Dedifferentiated amniotic fluid mesenchymal stem cell (primary cell): ENCODE data around the gene ZSCAN10.
"Not testable (repeated sequence)": the region's sequence is repeated elsewhere in the genome, so short reads cannot be mapped to it uniquely, and the experiment has no call there.

Source experiments
- DNase-seq: peaks from one replicate; pipeline ENCODE4 v3.0.0-alpha.2; 2016; ENCODE audit errors: extremely low spot score

Gene ZSCAN10

DNA sequence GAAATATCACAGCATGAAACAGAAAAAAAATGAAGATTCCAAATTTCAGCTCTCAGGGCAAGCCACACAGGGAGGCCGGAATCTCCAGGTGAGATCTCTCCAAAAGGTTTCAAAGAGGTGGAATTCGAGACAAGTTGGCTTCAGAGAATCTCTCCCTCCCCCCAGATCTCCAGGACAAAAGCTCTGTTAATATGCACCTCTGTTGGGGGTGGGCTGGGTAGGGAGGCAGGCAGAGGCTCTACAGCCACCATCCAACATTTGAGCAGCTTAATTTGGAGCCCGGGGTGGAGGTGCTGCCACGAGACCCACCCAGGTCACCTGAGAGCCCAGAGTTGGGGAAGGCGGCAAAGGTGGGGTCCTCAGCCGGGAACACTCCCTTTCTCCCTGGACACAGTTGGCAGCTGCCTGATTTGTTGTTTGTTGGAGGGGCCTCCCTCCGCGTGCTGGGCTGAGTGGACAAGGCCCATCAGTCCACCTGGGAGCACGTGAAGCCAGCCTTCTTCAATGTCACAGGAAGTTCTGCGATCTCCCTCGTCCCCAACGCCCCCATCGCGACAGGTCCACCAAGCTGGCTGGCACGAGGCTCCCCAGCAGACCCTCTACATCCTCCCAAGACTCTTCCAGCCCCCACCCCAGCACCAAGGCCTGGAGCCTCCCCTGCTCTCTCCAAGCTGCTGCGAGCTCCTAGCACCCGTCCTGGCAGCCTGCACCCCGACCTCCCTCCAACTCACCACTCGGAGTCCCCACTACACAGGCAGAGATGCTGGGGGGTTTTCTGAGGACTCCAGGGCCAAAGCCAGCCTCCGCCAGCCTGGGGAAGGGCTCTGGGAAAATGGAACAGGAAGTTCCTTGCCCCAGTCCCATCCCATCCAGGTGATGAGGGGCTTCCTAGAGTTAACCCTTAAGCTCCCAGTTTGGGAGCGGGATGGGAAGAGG, at the start of gene ZSCAN10:
Gene ZSCAN10, minus strand, starts transcription at position 836 of the 936 bp plus-strand sequence. CDS start 6,357 bp downstream, outside the sequence.
- no peak for DNase-seq

DNA sequence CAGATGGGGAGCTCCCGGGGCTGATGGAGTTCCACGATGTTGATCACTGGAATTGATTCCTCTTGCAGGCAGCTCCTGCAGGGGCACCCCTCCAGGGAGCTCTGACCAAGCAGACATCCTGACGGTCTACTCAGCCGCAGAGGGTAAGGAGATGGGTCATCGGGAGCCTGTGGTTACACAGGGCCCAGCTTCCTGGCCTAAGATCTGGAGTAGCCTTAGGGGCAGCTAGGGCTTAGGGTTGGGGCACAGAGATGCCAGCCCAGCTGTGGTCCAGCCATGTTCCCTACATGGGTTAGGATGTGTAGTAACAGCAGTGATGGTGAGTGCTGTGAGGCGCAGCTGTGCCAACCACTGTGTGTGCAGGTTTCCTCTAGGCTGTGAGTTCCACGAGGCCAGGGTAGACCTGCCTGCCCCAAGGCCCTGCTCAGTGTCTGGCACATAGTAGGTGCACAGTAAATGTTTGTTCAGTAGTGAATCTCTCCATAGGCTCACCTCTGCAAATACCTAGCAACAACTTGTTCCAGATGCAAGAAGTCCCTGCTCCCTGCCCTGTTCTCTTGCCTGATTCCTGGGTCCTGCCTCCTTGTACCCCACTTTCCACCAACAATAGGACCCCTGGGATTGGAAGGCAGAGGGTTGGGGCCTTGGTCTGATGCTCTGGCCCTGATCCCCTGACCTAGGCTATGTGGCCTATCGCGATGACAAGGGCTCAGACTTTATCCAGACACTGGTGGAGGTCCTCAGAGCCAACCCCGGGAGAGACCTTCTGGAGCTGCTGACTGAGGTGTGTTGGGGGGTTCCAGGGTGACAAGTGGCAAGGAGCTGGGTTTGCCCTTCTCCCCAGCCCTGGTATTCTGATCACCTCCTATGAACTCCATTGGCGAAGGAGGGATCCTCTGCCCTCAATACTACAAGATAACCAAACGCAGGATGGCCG, 49.4 kb upstream of the ZSCAN10 start:
- DNase-seq: no peak

DNA sequence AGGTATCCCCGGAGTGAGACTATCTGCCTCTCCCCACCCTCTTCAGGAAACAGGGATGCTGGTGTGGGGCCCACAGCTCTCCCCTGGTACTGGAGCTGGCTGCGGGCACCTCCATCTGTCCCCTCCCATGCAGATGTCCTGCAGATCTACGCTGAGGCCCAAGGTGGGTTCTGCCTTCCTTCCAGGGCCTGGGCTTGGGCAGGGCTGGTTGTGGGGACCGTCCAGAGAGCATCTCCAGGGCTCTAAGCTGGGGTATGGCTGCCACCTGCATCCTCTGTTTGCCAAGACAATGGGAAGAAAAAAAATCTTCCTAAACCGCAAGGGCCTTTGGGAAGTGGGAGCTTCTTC, 48.6 kb upstream of the ZSCAN10 start:
- DNase-seq: no peak

DNA sequence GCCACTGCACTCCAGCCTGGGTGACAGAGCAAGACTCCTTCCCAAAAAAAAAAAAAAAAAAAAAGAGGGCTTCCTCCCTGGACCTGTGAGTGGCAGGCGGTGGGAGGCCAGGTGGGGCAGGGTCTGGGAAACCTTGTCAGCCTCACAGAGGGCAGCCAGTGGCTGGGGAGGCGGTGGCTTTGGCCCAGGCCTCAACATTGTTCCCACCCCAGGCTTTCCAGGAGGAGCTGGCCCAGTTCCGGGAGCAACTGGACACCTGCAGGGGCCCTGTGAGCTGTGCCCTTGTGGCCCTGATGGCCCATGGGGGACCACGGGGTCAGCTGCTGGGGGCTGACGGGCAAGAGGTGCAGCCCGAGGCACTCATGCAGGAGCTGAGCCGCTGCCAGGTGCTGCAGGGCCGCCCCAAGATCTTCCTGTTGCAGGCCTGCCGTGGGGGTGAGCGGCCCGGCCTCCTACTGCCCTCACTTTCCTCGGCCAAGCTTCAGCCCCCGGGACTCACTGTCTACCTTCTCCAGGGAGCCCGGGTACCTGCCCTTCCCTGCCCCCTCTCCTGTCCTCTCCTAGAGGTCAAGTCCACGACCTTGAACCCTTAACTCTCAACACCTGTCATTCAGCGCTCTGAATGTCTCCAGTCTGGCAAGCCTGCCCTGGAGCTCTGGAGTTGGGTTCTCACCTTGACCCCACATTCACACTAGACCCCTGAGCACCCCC, 48.1 kb upstream of the ZSCAN10 start:
- no peak for DNase-seq

DNA sequence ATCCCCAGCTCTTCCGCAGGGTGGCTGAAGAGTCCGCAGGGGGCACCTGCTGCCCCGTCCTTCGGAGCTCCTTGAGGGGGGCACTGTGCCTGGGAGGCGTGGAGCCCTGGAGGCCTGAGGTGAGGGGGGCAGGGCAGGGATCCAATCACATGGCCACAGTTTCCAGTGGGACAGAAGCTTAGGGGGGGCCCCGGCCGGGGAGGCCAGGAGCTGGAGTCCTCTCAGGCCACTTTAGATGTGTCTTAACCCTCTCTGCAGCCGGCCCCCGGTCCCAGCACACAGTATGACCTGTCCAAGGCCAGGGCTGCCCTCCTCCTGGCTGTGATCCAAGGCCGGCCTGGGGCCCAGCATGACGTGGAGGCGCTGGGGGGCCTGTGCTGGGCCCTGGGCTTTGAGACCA, 46.6 kb upstream of the ZSCAN10 start:
- DNase-seq: no peak

DNA sequence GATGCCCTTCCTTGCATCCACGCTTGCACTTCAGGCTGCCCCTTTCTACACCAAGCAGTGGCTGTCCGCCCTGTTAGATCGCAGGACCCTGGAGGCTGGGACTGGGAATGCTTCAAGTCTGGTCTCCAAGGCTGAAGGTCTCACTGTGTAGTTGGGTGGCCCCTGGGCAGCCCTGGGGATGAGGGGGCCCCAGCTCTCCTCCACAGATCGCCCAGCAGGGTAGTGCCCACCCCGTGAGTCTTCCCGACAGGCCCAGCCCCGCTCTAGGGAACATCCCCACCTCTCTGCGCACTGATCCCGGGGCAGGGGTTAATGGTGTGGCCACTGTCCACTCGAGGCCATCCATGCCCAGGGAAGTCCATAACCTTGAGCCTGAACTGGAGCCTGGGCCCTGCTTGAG, 46.1 kb upstream of the ZSCAN10 start:
- DNase-seq: no peak

DNA sequence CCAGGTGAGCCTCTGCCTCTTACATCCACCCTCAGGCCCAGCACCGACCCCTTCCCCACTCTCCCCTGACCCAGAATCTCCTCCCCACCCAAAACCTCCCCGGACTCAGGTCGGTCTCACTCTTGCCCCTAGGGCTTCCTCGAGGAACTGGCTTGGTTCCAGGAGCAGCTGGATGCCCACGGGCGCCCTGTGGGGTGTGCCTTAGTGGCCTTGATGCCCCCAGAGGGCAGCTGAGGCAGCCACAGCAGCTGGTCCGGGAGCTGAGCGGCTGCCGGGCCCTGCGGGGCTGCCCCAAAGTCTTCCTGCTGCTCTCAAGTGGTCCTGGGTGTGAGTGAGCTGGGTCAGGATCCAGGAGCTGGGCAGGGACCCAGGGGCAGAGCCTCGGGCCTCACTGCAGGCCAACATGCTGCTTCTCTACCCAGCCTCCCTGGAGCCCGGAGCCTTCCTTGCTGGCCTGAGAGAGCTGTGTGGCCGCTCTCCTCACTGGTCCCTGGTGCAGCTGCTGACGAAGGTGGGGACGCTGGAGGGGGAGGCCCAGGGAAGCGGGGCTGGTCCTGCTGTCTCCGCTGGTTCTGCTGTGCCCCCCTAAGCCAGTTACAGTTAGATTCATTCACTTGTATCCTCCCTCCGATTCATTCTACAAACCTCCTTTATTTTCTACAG, 45.4 kb upstream of the ZSCAN10 start:
- DNase-seq: no peak

DNA sequence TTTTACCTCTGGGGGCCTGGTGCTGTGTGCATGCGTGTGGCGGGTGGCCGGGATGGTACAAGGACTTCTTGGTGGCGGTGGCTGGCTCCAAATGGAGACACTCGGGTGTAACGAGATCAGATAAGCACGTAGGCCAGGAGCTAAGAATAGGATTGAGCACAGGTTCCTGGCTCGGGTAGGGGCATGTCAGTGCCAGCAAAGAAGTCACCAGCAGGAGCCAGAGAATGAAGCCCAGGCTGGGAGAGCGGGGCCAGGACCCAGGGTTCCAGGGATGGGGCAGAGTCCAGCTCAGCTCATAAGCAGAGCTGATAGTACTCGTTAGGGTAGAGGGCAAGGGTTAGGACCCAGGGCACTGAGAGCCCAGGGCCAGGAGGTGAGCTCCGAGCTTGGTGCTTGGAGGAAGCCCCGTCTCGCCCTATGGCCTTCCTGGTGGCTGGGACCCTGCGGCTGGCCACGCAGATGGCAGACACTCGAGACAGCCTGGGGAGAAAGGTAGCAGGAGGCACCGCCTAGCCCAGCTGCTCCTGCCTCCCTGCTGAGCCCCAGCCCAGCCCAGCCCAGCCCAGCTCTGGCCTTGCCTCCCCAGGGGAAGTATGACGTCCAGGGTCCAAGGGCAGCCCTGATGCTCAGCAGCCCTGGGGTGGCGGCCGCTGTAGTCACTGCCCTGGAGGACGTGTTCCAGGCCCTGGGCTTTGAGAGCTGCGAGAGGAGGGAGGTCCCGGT, 44.7 kb upstream of the ZSCAN10 start:
- no peak for DNase-seq

- DNase-seq: no peak
These were observed 44.1 kb upstream of the ZSCAN10 start for GRCh38 chr16:3143189-3143588.

DNA sequence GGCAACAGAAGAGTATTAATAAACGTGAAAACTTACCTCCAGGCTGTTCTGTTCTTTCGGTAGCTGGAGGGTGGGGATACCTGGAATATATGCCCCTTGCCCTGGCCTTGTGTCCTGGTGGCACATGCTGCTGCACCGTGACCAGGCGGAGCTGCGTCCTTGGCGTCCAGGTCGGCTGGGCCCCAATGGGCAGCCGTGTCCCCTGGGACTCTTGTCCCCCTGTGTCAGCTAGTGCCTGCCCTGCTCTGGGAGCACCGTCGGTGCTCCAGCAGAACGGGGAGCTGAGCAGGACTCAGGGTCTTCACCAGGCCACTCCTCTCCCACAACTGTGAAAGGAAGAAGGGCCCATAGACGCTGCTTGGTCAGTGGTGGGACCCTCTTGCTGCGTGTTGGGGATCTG, 43.7 kb upstream of the ZSCAN10 start:
- DNase-seq: no peak

GRCh38 chr16:3142327-3142726, 43.2 kb upstream of the ZSCAN10 start:
- no peak for DNase-seq

- DNase-seq: no peak
These were observed 42.8 kb upstream of the ZSCAN10 start for GRCh38 chr16:3141781-3142311.

DNA sequence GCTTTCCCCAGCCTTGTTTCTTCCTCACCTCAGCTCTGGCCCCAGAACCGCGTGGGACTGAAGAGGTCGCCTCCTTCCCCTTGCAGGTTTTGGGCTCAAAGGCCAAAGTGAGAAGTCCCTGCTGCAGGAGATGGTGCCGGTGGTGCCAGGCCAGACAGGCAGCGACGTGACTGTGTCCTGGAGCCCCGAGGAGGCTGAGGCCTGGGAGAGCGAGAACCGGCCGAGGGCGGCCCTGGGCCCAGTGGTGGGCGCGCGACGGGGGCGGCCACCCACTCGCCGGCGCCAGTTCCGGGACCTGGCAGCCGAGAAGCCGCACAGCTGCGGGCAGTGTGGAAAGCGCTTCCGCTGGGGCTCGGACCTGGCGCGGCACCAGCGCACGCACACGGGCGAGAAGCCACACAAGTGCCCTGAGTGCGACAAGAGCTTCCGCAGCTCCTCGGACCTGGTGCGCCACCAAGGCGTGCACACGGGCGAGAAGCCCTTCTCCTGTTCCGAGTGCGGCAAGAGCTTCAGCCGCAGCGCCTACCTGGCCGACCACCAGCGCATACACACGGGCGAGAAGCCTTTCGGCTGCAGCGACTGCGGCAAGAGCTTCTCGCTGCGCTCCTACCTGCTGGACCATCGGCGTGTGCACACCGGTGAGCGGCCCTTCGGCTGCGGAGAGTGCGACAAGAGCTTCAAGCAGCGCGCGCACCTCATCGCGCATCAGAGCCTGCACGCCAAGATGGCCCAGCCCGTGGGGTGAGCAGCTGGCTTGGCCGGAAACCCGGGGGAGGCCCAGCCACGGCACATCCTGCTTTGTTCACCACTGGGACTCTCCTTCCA, 41.7 kb upstream of the ZSCAN10 start:
- no peak for DNase-seq

- not testable (repeated sequence) for DNase-seq
These were observed 40.5 kb upstream of the ZSCAN10 start for GRCh38 chr16:3139561-3139960.

DNA sequence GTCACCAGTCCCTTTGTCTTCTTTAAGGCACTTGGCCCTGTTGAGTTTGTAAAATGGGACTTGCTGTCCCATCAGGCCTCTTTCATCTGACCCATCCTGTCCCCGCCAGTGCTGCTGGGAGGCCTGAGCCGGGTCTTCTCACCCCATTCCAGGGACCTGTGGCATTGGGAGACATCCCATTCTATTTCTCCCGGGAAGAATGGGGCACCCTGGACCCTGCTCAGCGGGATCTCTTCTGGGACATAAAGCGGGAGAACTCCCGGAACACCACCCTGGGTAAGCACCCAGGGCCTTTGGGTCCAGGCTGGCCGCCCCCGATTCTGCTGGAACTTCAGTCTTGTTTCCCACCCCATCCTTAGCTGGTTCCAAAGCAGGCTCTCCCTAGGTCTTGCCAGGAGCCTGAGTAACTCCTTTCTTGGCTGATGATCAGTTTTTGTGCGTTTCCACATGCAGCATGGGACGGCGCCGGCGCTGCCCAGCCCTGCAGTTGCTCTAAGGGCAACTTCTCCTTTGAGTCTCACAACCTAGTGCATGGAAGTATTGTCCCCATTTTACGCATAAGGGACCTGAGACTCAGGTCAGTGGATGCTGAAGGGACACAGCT, 39.8 kb upstream of the ZSCAN10 start:
- DNase-seq: no peak

- no peak for DNase-seq
These were observed 39.2 kb upstream of the ZSCAN10 start for GRCh38 chr16:3138342-3138741.

DNA sequence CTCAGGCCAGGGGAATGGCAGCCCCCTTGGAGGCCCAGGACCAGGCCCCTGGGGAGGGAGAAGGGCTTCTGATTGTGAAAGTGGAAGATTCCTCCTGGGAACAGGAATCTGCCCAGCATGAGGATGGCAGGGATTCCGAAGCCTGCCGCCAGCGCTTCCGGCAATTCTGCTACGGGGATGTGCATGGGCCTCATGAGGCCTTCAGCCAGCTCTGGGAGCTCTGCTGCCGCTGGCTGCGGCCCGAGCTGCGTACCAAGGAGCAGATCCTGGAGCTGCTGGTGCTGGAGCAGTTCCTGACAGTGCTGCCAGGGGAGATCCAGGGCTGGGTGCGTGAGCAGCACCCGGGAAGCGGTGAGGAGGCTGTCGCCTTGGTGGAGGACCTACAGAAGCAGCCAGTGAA, 38.2 kb upstream of the ZSCAN10 start:
- DNase-seq: no peak

DNA sequence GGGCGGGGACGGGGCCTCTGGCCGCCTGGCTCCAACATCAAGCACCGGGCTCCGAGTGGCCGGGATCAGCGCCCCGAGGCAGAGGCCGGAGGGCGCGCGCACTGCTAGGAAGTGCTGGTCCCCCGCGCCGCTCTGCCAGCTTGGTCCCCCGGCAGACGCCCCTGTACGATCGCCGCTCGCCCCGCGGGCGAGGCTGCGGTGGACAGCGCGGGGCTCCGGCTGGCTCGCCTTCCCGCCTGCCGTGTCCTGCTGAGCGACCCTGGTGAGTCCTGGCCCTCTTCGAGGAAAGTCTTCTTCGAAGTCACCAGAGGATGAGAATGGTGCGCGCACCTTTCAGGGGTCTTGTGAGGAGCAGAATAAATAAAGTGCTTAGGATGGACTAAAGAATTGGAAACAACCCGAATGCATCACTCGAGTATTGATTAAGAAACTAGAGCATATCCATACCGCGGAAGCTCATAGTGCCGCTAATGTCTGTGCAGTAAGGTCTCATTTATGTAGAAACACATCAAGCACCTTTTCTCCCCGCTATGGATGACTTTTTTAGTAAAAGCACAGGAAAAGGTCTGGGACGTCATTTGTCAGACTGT, 36.1 kb upstream of the ZSCAN10 start:
- no peak for DNase-seq
